Chondrocyte (in vitro differentiated cells): Measurements from ENCODE around the gene WLS. TPM values are rescaled to one million over a fixed set of nuclear protein-coding genes. Genes with fewer than 3 reads are reported as not detected.

ENCODE experiments used
- DNase-seq: peaks from one replicate; pipeline ENCODE4 v3.0.0; 2021; ENCODE audit warnings: mixed read lengths, low spot score
- H3K27ac Mint-ChIP-seq: one replicate; pipeline ENCODE4 v1.8.0; 2021; ENCODE audit warnings: mild to moderate bottlenecking, moderate library complexity, mixed read lengths; ENCODE audit not compliant: unreplicated experiment
- H3K27me3 Mint-ChIP-seq: 2 replicates; pipeline ENCODE4 v1.8.0; 2021; ENCODE audit warnings: low read depth, mixed read lengths
- H3K36me3 Mint-ChIP-seq: 2 replicates; pipeline ENCODE4 v1.8.0; 2021; ENCODE audit warnings: low read depth, mixed read lengths
- H3K4me1 Mint-ChIP-seq: 2 replicates; pipeline ENCODE4 v1.8.0; 2021; ENCODE audit warnings: low read depth, mild to moderate bottlenecking, mixed read lengths
- H3K4me3 Mint-ChIP-seq: one replicate; pipeline ENCODE4 v1.8.0; 2021; ENCODE audit warnings: mild to moderate bottlenecking, moderate library complexity, mixed read lengths; ENCODE audit not compliant: unreplicated experiment
- H3K9me3 Mint-ChIP-seq: 2 replicates; pipeline ENCODE4 v1.8.0; 2021; ENCODE audit warnings: low read depth, mixed read lengths
- CTCF ChIP-seq: fragments of 200-600 bp; sonication (generic); IDR thresholded peaks from 2 replicates; pipeline ENCODE4 v1.5.0; 2021; ENCODE audit warnings: antibody characterized with exemption, mild to moderate bottlenecking, moderate library complexity
- total RNA-seq: library from RNA; stranded (reverse); gene quantifications from 3 replicates; pipeline ENCODE4 v1.2.1, GENCODE V29; 2021

WLS gene
- total RNA-seq, 1 donor from 2014 or later: 149 TPM

DNA sequence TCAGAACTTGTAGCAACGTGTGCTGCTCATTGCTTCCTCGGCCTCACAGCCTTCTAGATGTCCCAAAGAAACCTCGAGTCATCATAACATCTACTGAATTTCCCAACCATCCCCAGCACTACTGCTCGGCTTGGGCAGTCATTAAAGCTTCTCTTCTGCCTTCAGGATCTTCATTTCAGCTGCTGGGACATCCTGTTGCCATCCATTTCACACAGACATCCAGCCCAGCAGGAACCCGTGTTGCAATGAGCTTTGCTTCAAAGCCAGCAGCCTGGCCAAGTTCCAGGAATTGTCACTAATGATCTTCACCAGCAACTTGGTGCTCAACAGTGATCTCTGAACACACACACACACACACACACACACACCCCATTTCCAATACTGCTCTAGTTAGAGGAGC is 18.5 kb downstream of the WLS start:
- peak overlapping the region; percentile 78 for H3K27ac Mint-ChIP-seq
- no peak for DNase-seq
- TF ChIP-seq CTCF: no peak

GRCh38 chr1:68211761-68212380 is 20.5 kb downstream of the WLS start:
- no peak for TF ChIP-seq CTCF
- peak overlapping the region; percentile 10 for H3K27ac Mint-ChIP-seq

More for the DNA sequence above, 18.5 kb downstream of the WLS start:
- no peaks in the 10 kb centered on the region for H3K36me3 Mint-ChIP-seq
- no peaks in the 10 kb centered on the region for H3K27me3 Mint-ChIP-seq
- H3K4me1 Mint-ChIP-seq: peaks cover 59% of the 10 kb centered on the region
- peak overlapping the region; percentile 15 for H3K4me3 Mint-ChIP-seq
- no peaks in the 10 kb centered on the region for H3K9me3 Mint-ChIP-seq

GRCh38 chr1:68210829-68211228 is 21.5 kb downstream of the WLS start:
- Mint-ChIP-seq H3K4me3 (no peak overlapping the region), H3K36me3 (no peaks in the 10 kb centered on the region), H3K4me1 (peaks cover 74% of the 10 kb centered on the region), H3K27me3 (no peaks in the 10 kb centered on the region), H3K27ac (peak overlapping the region; percentile 81), H3K9me3 (no peaks in the 10 kb centered on the region)
- TF ChIP-seq CTCF: no peak
- DNase-seq: no peak

More at GRCh38 chr1:68211761-68212380, 20.5 kb downstream of the WLS start:
- no peaks in the 10 kb centered on the region for H3K9me3 Mint-ChIP-seq
- DNase-seq: no peak
- H3K27me3 Mint-ChIP-seq: no peaks in the 10 kb centered on the region
- H3K4me3 Mint-ChIP-seq: no peak overlapping the region
- no peaks in the 10 kb centered on the region for H3K36me3 Mint-ChIP-seq
- H3K4me1 Mint-ChIP-seq: peaks cover 66% of the 10 kb centered on the region

DNA sequence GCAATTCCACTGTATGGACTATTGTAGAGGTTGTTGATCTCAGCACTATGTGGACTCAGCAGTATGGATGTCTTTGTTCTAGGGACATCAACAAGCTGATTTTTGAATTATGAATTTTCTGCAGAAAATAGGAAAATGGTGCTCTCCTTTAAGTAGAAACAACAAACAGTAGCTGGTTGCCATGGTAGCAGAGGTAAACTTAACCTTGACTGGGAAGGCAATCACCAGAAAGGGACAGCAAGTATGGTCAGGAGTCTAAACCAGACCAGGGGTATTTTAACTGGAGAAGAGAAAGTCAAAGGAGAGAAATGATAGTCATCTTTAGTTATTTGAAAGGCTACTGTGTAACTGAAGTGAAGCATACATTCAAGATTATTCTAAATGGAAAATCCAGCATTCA is 22.3 kb downstream of the WLS start:
- Mint-ChIP-seq H3K4me1 (peaks cover 79% of the 10 kb centered on the region), H3K36me3 (no peaks in the 10 kb centered on the region), H3K27me3 (no peaks in the 10 kb centered on the region), H3K27ac (peak overlapping the region; percentile 81), H3K4me3 (no peak overlapping the region), H3K9me3 (no peaks in the 10 kb centered on the region)
- DNase-seq: no peak
- TF ChIP-seq CTCF: no peak

DNA sequence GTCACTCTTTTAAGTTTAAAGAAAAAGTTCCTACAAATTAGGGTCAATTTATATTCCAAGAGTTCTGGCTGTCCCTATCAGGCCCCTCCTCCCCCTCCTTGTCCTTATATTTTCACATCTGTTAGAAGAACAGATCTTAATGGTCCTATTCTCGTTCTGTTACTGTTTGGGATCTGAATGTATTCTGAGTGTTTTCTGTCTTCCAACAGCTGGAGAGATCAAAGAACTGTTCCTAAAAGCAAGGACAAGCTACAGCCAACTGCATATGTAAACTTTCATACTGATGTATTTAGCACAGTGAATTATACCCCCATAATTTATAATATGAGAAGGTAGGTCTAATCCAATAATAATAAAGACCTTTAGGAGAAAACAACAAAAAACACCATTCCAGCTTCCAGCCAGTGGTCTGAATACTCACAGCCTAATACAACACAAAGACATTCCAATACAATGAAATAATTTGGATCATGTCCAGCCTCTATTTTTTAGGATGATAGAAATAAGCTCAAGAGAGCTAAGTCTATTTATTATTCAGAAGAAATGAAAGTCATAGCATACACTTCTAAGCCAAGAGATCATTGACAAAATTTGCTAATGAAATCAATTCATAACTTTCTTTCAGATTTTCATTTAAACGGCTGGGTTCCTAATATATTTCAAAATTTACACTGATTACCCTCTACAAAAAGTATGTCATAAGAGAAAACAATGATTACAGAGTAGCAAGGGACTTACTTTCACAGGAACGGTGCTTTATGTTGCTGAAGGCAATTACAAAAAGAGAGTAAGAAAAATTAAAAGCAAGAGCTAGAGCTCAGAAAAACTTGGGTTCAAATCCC is 25.3 kb downstream of the WLS start:
- Mint-ChIP-seq H3K9me3 (no peaks in the 10 kb centered on the region), H3K27me3 (no peaks in the 10 kb centered on the region), H3K4me3 (no peak overlapping the region), H3K4me1 (peaks cover 79% of the 10 kb centered on the region), H3K27ac (peak overlapping the region; percentile 76), H3K36me3 (no peaks in the 10 kb centered on the region)
- TF ChIP-seq CTCF: no peak
- DNase-seq: no peak
